NOMO-1 treated with dmso at 0.1 percent for 144 hours (cell line): ENCODE measurements around the gene TRABD.

Source experiments
- DNase-seq: peaks from one replicate; lab custom pipeline; 2025; ENCODE audit not compliant: unreplicated experiment; lab: John Stamatoyannopoulos, UW

Gene TRABD

GRCh38 chr22:50217543-50218152 lies 31.9 kb downstream of the TRABD start:
- DNase-seq: no peak

GRCh38 chr22:50218153-50218995 lies 32.7 kb downstream of the TRABD start:
- DNase-seq: no peak

GRCh38 chr22:50218996-50219727 lies 33.4 kb downstream of the TRABD start:
- no peak for DNase-seq

GRCh38 chr22:50219800-50220602 lies 34.3 kb downstream of the TRABD start:
- no peak for DNase-seq

- DNase-seq: no peak
Observed at GRCh38 chr22:50220603-50221409, 35.1 kb downstream of the TRABD start.

- DNase-seq: no peak
Observed at GRCh38 chr22:50221410-50222300, 35.9 kb downstream of the TRABD start.

- no peak for DNase-seq
Observed at GRCh38 chr22:50222508-50222907, 36.8 kb downstream of the TRABD start.

GRCh38 chr22:50224071-50224470 lies 38.4 kb downstream of the TRABD start:
- DNase-seq: no peak

GRCh38 chr22:50225200-50225969 lies 39.7 kb downstream of the TRABD start:
- DNase-seq: no peak

GRCh38 chr22:50226063-50226874 lies 40.6 kb downstream of the TRABD start:
- no peak for DNase-seq

GRCh38 chr22:50226875-50227165 lies 41.1 kb downstream of the TRABD start:
- DNase-seq: no peak

- DNase-seq: no peak
Observed at GRCh38 chr22:50227579-50228215, 42.0 kb downstream of the TRABD start.

GRCh38 chr22:50228366-50228765 lies 42.7 kb downstream of the TRABD start:
- DNase-seq: no peak

GRCh38 chr22:50229370-50229769 lies 43.7 kb downstream of the TRABD start:
- DNase-seq: no peak

- no peak for DNase-seq
Observed at GRCh38 chr22:50232481-50233151, 46.9 kb downstream of the TRABD start.

- no peak for DNase-seq
Observed at GRCh38 chr22:50233223-50233622, 47.5 kb downstream of the TRABD start.
